ENCODE measurements around the gene CHST7.

Gene CHST7

DNA sequence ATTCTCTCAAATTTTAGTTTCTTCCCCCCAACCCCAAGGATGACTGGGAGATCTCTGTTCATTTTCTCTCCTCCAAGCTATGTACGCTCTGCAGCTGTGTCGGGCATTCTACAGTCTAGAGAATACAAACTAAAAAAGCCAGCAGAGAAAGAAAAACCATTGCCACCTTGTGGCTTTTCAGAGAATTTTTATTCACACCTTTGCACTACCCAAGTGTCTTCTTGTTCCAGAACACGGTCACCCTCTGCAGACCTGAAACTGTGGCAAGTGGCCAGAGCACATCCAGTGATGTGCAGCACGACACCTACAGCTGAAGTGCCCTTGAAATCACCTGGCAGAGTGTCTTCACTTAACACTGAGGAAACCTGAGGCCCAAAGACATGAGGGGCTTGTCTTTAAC is 68.6 kb downstream of the CHST7 start:
- Histone ChIP-seq H3K9me3 (ENCODE audit: insufficient read depth, low read length) (no peaks in the 10 kb centered on the region), H4K20me1 (ENCODE audit: low read depth, low read length) (no peaks in the 10 kb centered on the region), H3K4me2 (ENCODE audit: low read depth, low read length, poor library complexity, severe bottlenecking) (no peak overlapping the region), H3K27me3 (ENCODE audit: low read length) (no peaks in the 10 kb centered on the region), H3F3A (ENCODE audit: insufficient read depth) (no peaks in the 10 kb centered on the region), H3K27ac (ENCODE audit: low read depth, low read length) (no peak overlapping the region), H3K79me2 (ENCODE audit: insufficient read depth, low read length) (no peaks in the 10 kb centered on the region), H3K36me3 (ENCODE audit: low read length) (peaks cover 5% of the 10 kb centered on the region; the same call in 1 of the 2 replicates), H2AFZ (ENCODE audit: low read depth, low read length, severe bottlenecking) (no peak overlapping the region), H3K4me3 (ENCODE audit: insufficient read depth, low read length, poor library complexity, severe bottlenecking) (no peak overlapping the region), H3K9ac (ENCODE audit: low read length) (no peak overlapping the region), H3K9me2 (replicated peaks; ENCODE audit: insufficient read depth, low read length) (no peaks in the 10 kb centered on the region)
- TF ChIP-seq, protein P1, sequence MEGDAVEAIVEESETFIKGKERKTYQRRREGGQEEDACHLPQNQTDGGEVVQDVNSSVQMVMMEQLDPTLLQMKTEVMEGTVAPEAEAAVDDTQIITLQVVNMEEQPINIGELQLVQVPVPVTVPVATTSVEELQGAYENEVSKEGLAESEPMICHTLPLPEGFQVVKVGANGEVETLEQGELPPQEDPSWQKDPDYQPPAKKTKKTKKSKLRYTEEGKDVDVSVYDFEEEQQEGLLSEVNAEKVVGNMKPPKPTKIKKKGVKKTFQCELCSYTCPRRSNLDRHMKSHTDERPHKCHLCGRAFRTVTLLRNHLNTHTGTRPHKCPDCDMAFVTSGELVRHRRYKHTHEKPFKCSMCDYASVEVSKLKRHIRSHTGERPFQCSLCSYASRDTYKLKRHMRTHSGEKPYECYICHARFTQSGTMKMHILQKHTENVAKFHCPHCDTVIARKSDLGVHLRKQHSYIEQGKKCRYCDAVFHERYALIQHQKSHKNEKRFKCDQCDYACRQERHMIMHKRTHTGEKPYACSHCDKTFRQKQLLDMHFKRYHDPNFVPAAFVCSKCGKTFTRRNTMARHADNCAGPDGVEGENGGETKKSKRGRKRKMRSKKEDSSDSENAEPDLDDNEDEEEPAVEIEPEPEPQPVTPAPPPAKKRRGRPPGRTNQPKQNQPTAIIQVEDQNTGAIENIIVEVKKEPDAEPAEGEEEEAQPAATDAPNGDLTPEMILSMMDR (IDR thresholded peaks at IDR 0.05; ENCODE audit: insufficient read depth, low read length, poor library complexity, severe bottlenecking): no peak
- TF ChIP-seq EZH2phosphoT487 (conservative IDR thresholded peaks at IDR 0.05; ENCODE audit: low read length): no peak

DNA sequence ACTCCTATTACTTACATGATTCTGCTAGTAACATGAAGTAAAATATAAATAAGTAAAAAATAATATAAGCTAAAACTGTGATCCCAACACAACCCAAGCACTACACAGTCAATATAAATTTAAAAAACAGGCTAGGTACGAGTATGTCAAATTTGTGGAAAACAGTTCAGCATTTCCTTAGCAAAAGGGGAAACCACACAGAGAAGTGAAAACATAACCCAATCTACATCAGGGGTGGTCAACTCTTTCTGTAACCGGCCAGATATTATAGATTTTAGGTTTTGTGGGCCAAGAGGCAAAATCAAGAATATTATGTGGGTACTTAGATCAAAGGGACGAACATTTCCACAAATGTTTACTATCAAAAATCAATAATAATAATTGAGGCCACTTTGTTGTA is 70.1 kb downstream of the CHST7 start:
- H3K4me3 ChIP-seq (ENCODE audit: insufficient read depth, low read length, poor library complexity, severe bottlenecking): no peak overlapping the region
- H3K36me3 ChIP-seq (ENCODE audit: low read length): no peaks in the 10 kb centered on the region; the same call in 1 of the 2 replicates
- no peak overlapping the region for H3K9ac ChIP-seq (ENCODE audit: low read length)
- H3F3A ChIP-seq (ENCODE audit: insufficient read depth): no peaks in the 10 kb centered on the region
- H3K27ac ChIP-seq (ENCODE audit: low read depth, low read length): no peak overlapping the region
- no peaks in the 10 kb centered on the region for H3K9me3 ChIP-seq (ENCODE audit: insufficient read depth, low read length)
- H4K20me1 ChIP-seq (ENCODE audit: low read depth, low read length): no peaks in the 10 kb centered on the region
- TF ChIP-seq, protein P1 (IDR thresholded peaks at IDR 0.05; ENCODE audit: insufficient read depth, low read length, poor library complexity, severe bottlenecking): no peak
- TF ChIP-seq EZH2phosphoT487 (conservative IDR thresholded peaks at IDR 0.05; ENCODE audit: low read length): no peak
- H2AFZ ChIP-seq (ENCODE audit: low read depth, low read length, severe bottlenecking): no peak overlapping the region
- no peak overlapping the region for H3K4me2 ChIP-seq (ENCODE audit: low read depth, low read length, poor library complexity, severe bottlenecking)
- no peaks in the 10 kb centered on the region for H3K9me2 ChIP-seq (replicated peaks; ENCODE audit: insufficient read depth, low read length)
- H3K27me3 ChIP-seq (ENCODE audit: low read length): no peaks in the 10 kb centered on the region
- H3K79me2 ChIP-seq (ENCODE audit: insufficient read depth, low read length): no peaks in the 10 kb centered on the region

GRCh38 chrX:46645614-46646013 is 72.0 kb downstream of the CHST7 start:
- no peaks in the 10 kb centered on the region for H3K9me2 ChIP-seq (replicated peaks; ENCODE audit: insufficient read depth, low read length)
- no peaks in the 10 kb centered on the region for H3F3A ChIP-seq (ENCODE audit: insufficient read depth)
- H3K9ac ChIP-seq (ENCODE audit: low read length): no peak overlapping the region
- H3K27ac ChIP-seq (ENCODE audit: low read depth, low read length): no peak overlapping the region
- H4K20me1 ChIP-seq (ENCODE audit: low read depth, low read length): no peaks in the 10 kb centered on the region
- TF ChIP-seq, protein P1 (IDR thresholded peaks at IDR 0.05; ENCODE audit: insufficient read depth, low read length, poor library complexity, severe bottlenecking): no peak
- no peak for TF ChIP-seq EZH2phosphoT487 (conservative IDR thresholded peaks at IDR 0.05; ENCODE audit: low read length)
- no peak overlapping the region for H2AFZ ChIP-seq (ENCODE audit: low read depth, low read length, severe bottlenecking)
- no peaks in the 10 kb centered on the region; the same call in 1 of the 2 replicates for H3K36me3 ChIP-seq (ENCODE audit: low read length)
- H3K79me2 ChIP-seq (ENCODE audit: insufficient read depth, low read length): no peaks in the 10 kb centered on the region
- H3K4me2 ChIP-seq (ENCODE audit: low read depth, low read length, poor library complexity, severe bottlenecking): no peak overlapping the region
- H3K27me3 ChIP-seq (ENCODE audit: low read length): no peaks in the 10 kb centered on the region
- no peaks in the 10 kb centered on the region for H3K9me3 ChIP-seq (ENCODE audit: insufficient read depth, low read length)
- H3K4me3 ChIP-seq (ENCODE audit: insufficient read depth, low read length, poor library complexity, severe bottlenecking): no peak overlapping the region

Data from SU-DHL-6 (cell line).